HG03558 (cell line): Measurements from ENCODE around the gene SBK1.

Experiments
- ATAC-seq: cut with Tn5 transposase; IDR thresholded peaks from one replicate; pipeline ENCODE4 v1.9.1; 2021; ENCODE audit warnings: moderate number of reproducible peaks; ENCODE audit not compliant: unreplicated experiment; ENCODE audit errors: extremely low read depth

The SBK1 gene

DNA sequence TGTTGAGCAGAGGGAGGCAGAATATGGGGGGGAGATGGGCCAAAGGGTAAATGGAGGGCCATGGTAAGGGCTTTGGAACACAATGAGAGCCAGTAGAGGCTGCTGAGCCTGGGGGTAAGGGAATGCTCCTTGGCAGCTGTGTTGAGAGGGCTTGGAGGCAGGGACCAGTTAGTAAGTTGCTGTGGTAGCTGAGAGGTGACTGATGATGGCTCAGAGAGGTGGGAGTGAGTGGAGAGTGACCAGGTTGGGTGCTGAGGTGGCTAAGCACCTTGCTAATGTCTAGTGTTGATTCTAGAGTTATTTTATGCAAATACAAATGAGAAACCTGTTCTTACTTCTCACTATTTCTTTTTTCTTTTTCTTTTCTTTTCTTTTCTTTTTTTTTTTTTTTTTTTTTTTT lies 10.8 kb downstream of the SBK1 start:
- no peak for ATAC-seq

DNA sequence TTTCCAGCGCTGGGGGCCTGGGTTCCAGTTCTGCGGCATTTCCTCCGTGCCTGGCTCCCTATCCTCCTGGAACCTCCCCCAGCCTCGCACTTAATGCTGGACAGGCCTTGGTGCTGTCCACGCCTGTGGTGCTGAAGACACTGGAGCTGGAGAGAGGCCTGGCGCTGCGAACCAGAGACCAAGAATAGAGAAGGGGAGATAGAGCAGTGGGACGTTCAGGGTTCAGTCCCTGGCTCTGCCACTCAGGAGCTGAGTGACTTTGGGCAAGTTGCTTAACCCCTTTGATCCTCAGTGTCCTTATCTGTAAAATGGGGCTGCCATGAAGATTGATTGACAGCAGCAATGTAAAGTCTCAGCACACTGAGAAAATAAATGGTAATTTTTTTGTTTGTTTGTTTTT lies 11.9 kb downstream of the SBK1 start:
- no peak for ATAC-seq

DNA sequence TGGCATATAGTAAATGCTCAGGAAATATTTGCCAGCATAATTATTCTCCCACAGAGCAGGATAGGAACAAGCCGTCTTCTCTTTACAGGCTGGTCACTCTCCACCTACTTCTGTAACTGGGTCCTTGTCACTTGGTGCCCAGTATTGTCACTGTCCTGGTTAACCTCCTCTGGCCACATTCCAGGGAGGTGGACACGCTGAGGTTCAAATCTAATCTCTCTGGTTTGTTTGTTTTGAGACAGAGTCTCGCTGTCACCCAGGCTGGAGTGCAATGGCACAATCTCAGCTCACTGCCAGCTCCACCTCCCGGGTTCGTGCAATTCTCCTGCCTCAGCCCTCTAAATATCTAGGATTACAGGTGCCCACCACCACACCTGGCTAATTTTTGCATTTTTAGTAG lies 15.6 kb downstream of the SBK1 start:
- no peak for ATAC-seq

DNA sequence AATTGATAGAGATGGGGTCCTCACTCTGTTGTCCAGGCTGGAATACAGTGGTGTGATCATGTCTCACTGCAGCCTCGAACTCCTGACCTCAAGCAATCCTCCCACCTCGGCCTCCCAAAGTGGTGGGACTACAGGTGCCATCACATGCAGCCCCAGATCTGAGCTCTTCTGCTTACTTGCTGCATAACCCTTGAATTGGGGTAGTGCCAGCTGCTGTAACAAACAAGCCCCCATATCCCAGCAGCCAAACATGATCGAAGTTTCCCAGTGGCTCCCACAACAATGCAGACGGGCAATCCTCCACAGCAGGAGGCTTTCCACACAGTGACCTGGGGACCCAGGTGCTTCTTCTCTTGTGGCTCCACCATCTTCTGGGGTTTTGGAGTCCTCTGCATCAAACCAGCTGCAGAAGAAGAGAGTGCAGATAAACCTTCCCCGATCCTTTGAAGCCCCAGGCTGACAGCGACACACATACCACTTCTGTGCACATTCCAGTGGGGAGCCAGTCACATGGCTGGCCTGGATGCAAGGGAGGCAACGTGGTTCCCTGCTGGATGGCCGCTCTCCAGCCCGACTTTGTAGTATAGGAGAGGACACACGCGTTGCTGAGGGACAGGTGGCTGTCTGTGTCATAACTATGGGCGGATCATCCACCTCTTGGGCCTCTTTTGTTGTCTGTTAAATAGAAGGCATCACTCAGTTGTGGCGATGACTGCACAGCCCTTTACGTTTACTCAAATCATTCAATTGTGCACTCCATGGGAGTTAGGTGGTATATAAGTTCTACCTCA lies 16.7 kb downstream of the SBK1 start:
- no peak for ATAC-seq

DNA sequence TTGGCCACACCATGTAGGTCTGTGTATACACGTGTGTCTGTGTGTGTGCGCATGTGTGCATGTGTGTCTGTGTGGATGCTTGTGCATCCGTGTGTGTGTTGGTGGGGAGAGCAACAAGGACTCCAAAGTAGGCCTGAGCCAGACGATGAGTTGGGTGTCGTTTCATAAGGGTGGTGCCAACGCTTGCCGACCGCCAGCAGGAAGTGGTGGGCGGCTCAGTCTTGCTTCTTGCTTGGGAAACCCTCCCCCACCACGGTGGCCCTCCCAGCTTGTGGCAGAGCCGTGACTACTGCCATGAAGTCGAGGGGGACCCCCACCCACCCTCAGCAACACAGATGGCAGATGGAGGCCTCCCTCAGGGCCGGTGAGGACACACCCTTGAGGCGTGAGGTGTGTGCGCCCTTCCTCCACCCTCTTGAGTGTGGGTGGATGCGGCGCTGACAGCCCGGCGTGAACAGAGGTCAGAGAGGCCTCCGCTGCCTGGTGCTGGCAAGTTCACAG lies 17.5 kb downstream of the SBK1 start:
- no peak for ATAC-seq

- no peak for ATAC-seq
Measured at GRCh38 chr16:28310796-28311195, 18.5 kb downstream of the SBK1 start.

DNA sequence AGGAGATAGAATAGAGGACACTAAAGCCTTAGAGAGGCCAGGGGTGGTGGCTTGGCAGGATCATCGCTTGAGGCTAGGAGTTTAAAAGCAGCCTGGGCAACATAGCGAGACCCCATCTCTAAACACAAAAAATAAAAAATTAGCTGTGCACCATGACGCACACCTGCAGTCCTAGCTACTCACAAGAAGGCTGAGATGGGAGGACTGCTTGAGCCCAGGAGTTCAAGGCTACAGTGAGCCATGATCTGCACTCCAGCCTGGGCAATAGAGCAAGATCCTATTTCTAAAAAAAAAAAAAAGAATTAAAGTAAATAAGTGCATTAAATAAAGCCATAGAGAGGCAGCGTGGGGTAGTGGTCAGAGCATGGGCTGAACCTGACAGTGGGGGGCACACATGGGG lies 19.1 kb downstream of the SBK1 start:
- ATAC-seq, result no peak

DNA sequence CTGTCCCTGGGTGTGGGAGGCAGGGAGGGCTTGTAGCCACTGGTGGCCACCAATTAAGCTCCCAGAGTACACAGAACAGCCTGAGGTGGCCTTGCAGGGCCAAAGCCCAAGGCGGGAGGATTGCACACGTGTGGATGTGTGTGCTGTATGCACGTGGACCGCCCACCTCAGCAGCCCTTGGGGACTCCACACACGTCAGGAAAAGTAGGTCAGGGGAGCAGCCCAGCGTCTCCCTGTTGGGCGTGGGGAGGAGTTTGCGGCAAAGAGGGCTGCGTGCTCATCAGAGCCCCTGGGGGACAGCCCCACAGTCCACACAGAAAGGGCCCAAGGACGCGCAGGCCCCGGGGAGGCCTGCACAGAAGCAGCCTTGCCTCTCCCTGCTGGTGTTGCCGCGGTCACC lies 19.6 kb downstream of the SBK1 start:
- ATAC-seq, result no peak

DNA sequence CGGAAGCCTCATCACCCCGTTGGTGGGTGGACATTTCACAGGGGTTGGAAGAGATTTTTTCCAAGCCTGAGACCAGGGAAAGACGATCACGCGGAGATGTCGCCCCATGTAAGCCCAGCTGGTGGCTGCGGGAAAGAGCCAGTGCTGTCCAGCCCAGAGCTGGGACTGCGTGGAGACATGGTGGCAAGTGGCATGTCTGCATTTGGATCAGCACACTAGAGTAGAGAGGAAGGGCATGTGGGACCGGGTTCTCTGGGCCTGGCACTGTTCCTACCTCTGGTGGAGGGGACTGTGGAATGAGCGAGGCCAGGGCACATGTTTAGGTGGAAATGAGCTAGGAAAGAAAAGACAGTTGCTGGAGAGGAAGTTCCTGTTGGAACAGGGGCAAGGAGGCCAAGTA lies 20.0 kb downstream of the SBK1 start:
- no peak for ATAC-seq

- ATAC-seq, result no peak
Measured at GRCh38 chr16:28313587-28313986, 21.3 kb downstream of the SBK1 start.

DNA sequence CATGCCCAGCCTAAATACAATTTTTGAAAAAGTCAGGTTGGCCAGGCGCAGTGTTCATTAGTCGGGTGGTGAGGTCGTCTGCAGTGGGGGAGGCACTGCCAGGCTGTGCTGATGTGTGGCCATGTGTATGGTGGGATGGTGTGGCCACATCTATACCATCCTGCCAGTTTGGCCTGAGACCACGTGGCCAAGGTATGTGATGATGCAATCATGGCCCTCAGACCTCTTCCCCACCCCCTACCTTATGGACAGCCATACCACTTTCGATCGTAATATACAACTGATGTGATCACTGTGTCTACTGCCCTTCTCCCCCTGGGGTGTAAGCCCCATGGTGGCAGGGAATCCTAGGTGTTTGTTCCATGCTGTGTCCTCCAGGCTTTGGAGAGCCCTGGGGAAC lies 23.7 kb downstream of the SBK1 start:
- ATAC-seq, result no peak

DNA sequence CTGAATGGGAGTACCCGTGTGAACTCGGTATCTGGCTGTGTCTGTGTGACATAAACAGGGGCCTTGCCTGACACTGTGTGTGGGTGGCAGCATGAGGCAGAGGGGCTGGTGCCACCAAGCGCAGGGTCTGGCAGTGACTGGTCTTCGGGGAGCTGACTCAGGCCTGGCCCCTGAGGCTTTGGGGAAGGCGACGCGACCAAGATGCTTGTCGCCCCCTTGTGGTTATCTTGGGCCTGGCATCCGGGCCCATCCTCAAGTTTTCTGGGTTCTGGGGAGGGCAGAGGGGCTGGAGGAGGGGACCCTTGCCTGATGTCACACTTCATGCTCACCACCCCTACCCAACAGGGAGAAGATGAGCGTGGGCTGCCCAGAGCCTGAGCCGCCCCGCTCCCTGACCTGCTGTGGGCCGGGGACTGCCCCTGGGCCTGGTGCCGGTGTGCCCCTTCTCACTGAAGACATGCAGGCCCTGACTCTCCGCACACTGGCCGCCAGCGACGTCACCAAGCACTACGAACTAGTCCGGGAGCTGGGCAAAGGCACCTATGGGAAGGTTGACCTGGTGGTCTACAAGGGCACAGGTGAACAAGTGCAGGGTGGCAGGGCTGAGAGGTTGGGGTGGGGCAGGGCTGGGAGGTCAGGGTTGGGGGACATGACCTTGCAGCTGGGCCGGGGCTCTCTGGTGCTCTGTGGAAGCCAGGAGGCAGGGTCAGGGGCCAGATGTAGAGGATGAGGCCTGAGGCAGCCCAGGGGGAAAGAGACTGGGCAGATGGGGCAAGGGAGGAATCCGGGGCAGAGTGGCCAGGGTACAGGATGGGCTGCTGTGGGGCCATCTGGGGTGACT lies 24.9 kb downstream of the SBK1 start:
- no peak for ATAC-seq

DNA sequence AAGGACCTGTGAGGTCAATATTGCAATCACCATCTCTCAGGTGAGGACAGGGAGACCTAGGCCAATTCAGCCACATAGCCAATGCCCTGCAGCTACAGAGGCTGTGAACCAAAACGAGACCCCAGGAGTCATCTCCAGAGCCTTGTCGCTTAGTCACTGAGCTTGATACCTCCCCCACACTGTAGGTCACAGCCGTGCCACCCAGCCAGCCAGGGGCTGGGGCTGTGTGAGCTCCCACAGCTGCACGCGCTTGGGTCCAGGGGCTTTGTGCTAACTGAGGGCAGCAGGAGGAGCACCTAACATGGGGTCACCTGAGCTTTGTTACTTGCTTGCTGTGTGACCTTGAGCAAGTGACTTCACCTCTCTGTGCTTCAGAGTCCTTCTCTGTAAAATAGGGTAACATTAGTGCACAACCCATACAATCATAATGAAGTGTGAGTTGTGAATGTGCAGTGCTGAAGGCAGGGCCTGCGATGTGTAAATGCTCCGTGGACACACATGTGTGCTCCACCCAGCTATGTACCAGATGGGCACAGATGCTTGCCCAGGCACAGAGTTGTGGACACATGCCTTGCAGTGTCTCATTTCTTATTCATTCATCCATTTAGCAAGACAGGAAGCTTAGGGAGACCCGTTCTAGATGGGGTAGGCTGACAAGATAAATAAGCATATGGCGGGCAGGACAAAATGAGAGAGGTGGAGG lies 25.9 kb downstream of the SBK1 start:
- no peak for ATAC-seq

DNA sequence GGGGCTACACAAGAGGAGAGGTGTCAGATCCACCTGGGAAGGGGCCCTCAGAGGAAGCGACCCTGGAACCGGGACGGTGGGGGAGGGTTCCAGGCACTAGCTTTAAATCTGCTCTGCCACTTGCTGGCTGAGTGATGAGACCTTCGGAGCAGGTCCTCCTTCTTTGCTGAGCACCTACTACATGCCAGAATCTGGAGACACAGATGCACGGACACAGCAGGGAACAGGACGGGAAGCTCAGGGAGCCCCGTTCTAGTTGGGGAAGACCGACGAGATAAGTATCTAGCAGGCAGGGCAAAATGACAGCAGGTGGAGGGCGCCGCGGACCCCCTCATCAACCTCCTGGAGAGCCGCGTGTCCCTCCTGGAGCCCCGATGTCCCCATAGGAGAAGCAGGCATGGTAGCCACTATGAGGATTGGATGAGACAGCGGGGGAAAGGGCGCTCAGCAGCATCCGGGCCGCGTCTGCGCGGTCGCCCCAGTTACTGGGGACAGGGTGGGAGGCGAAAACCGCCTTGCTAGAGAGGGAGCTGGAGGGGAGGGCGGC lies 27.2 kb downstream of the SBK1 start:
- no peak for ATAC-seq

GRCh38 chr16:28320023-28320561 lies 27.8 kb downstream of the SBK1 start:
- no peak for ATAC-seq

GRCh38 chr16:28320741-28321140 lies 28.4 kb downstream of the SBK1 start:
- ATAC-seq, result no peak

DNA sequence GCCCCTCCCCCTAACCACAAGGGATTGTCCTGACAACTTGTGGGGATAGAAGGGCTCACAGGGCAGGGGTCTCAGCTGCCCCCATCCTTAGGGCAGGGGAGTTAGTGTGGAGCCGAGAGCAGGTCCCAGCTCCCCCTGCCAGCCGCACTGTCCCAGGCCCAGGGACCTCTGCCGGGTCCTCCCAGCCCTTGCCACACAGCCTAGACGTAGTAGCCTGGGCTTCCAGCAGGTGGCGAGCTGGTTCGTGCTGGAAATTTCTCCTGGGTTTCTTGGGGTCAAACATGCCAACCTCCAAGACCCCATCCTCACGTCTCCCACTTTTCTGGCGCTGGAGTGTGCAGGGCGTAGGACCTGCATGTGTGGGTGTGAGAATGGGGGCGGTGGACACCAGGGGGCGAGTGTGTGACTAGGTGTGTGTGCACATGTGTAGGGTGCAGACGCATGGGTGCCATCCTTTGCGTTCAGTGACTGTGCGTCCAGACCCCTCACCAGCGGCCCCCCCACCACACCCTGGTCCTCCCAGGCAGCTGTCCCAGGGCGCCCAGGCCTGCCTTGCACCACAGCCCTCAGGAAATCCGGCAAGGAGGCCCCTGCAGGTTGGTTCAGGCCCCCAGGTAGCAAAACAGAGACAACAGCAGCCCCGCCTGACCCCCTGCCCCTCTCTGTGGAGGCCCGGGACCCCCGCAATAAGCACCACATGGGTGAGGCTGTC lies 29.5 kb downstream of the SBK1 start:
- no peak for ATAC-seq

DNA sequence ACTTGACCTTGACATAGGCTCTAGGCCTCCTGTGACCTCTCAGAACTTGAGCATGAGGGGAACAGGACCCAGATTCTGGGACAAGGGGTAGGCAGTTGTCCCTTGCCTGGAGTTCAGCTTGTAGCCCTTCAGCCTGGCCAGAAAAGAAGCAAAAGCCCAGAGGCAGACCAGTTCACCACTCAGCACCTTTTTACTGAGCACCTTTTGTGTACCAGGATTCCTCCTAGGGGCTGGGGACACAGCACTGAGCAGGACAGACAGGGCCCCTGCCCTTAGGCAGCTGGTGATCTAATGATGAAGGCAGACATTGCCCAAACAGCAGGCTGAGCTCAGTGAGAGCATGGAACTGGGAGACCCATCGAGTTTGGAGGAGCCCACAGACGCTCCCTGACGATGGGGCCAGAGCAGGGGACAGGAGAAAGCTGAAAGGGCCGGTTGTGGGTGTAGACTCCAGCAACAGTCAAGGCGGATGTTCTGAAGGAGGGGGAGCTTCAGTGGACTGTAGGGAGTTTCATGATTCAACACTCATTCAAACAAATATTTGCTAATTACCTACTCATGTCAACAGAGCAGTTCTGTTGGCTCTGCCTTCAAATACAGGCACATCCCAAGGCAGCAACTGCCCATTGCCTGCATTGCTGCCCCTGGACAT lies 32.0 kb downstream of the SBK1 start:
- no peak for ATAC-seq

DNA sequence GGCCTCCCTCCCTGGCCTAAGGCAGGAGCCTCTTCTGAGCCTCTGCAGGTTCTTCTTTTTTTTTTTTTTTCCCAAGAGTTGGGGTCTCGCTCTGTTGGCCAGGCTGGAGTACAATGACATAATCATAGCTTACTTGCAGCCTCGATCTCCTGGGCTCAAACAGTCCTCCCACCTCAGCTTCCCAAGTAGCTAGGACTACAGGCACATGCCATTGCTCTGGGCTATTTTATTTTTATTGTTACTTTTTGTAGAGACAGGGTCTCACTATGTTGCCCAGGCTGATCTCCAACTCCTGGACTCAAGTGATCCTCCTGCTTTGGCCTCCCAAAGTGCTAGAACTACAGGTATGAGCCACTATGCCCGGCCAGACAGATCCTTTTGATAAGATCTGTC lies 32.6 kb downstream of the SBK1 start:
- ATAC-seq, result no peak
